ENCODE results near the gene SPNS3. TPM values are rescaled to one million over a fixed set of nuclear protein-coding genes. Genes with fewer than 3 reads are reported as not detected.

The SPNS3 gene
- total RNA-seq, 1 experiment from 2014 or later = 0.37 TPM

DNA sequence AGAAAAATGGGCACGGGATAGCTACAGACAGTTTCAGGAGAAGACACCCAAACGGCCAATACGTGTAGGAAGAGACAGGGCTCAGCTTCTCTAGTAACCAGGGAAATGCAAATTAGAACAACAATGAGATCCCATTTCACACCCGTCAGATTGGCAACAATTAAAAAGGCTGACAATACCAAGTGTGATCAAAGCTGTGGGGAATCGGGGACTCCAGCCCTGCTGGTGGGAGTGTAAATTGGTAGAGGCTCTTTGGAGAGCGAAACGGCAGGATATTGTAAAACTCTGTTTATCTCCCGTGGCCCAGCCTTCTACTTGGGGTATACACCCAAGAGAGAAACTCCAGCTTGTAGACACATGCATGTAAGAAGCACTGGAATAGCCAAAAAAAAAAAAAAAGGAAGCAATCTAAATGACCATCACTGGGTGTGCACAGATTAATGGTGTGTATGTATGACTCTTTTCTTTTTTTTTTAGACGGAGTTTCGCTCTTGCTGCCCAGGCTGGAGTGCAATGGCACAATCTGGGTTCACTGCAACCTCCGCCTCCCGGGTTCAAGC is 93.9 kb downstream of the SPNS3 start:
- DNase-seq (ENCODE audit: low read depth, low spot score) (no peak), ATAC-seq (no peak)
- Histone ChIP-seq H3K27ac (ENCODE audit: low read depth, low read length) (no peak overlapping the region), H3K27me3 (ENCODE audit: insufficient read depth, low read length) (no peaks in the 10 kb centered on the region), H4K20me1 (ENCODE audit: insufficient read depth) (no peaks in the 10 kb centered on the region), H3K4me1 (ENCODE audit: control insufficient read depth in 1 of 2, insufficient read depth in 2 of 2, low read length in 2 of 2) (no peaks in the 10 kb centered on the region), H3K9me2 (ENCODE audit: insufficient read depth) (no peaks in the 10 kb centered on the region), H2AFZ (ENCODE audit: low read depth, low read length, poor library complexity, severe bottlenecking) (no peak overlapping the region), H3K9me3 (ENCODE audit: control insufficient read depth in 1 of 2, insufficient read depth in 1 of 2, low read depth in 1 of 2, low read length in 2 of 2) (no peaks in the 10 kb centered on the region), H3K79me2 (ENCODE audit: insufficient read depth, low read length) (no peaks in the 10 kb centered on the region), H3K4me3 (replicated peaks in 1 of 2; ENCODE audit: low read depth in 1 of 2, low read length in 2 of 2) (no peak overlapping the region), H3K4me2 (ENCODE audit: low read length) (no peak overlapping the region), H3K36me3 (ENCODE audit: control insufficient read depth in 1 of 2, insufficient read depth in 2 of 2, low read length in 2 of 2) (no peaks in the 10 kb centered on the region), H3K9ac (ENCODE audit: low read length) (no peak overlapping the region)
- ChIA-PET RAD21 (ENCODE audit: low non-redundant PET in 1 of 2, low total read pairs in 2 of 2, uncharacterized antibody in 2 of 2, unreplicated experiment in 2 of 2) (no interaction called here), CTCF (no interaction called here), POLR2A (no interaction called here)
- TF ChIP-seq JUND (IDR thresholded peaks at IDR 0.05) = no peak
- TF ChIP-seq, protein P1, sequence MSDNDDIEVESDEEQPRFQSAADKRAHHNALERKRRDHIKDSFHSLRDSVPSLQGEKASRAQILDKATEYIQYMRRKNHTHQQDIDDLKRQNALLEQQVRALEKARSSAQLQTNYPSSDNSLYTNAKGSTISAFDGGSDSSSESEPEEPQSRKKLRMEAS (IDR thresholded peaks at IDR 0.05) = no peak
- no TSS peak for BruUV-seq (replicated peaks)
- intact Hi-C loops (cut with micrococcal nuclease) = no loop called here

DNA sequence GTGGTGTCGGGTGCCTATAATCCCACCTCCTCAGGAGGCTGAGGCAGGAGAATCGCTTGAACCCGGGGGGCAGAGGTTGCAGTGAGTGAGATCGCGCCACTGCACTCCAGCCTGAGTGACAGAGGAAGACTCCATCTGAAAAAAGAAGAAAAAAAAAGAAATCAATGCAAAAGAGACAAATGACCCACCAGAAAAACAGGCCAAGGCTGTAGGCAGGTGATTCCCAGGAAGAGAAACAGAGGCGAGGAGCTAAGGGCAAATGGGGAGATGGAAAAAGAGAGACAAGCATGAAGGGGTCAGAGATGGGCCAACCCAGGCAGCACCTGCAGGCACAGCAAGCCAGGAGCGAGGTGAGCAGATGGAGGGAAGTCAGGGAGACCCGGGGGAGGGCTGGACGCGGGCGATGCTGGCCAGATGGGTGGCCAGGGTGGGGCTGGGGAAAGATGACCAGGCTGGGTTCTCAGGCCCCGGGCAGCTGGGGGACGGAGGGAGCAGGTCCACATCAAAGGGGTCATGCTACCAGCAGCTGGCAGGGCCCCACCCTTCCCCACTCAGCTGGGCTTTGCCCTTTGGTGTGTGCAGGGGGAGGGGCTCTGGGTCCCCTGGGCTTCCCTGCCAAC is 95.9 kb downstream of the SPNS3 start:
- no peaks in the 10 kb centered on the region for H4K20me1 ChIP-seq (ENCODE audit: insufficient read depth)
- no peak overlapping the region for H3K4me2 ChIP-seq (ENCODE audit: low read length)
- no peaks in the 10 kb centered on the region for H3K9me3 ChIP-seq (ENCODE audit: control insufficient read depth in 1 of 2, insufficient read depth in 1 of 2, low read depth in 1 of 2, low read length in 2 of 2)
- intact Hi-C loops (cut with micrococcal nuclease) = loop anchor here (5.0 kb wide), 1 partner anchor 107 kb away; no protein-coding TSS in a partner anchor
- H3K27ac ChIP-seq (ENCODE audit: low read depth, low read length) = no peak overlapping the region
- H3K9me2 ChIP-seq (ENCODE audit: insufficient read depth) = no peaks in the 10 kb centered on the region
- H3K36me3 ChIP-seq (ENCODE audit: control insufficient read depth in 1 of 2, insufficient read depth in 2 of 2, low read length in 2 of 2) = no peaks in the 10 kb centered on the region
- no TSS peak for BruUV-seq (replicated peaks)
- ATAC-seq (no peak), DNase-seq (ENCODE audit: low read depth, low spot score) (no peak)
- RAD21 ChIA-PET (ENCODE audit: low non-redundant PET in 1 of 2, low total read pairs in 2 of 2, uncharacterized antibody in 2 of 2, unreplicated experiment in 2 of 2) = interaction anchor here in 1 of 2 experiments (0.6 kb wide), 1 partner anchor 10 kb away, joined by 3 read pairs; no protein-coding TSS in a partner anchor
- no peak overlapping the region for H3K9ac ChIP-seq (ENCODE audit: low read length)
- TF ChIP-seq, protein P1 (IDR thresholded peaks at IDR 0.05) = no peak
- TF ChIP-seq JUND (IDR thresholded peaks at IDR 0.05) = no peak
- H3K27me3 ChIP-seq (ENCODE audit: insufficient read depth, low read length) = no peaks in the 10 kb centered on the region
- CTCF ChIA-PET = no interaction called here
- no peak overlapping the region for H3K4me3 ChIP-seq (replicated peaks in 1 of 2; ENCODE audit: low read depth in 1 of 2, low read length in 2 of 2)
- peaks cover 8 to 16% of the 10 kb centered on the region in 2 experiments; a peak in 3 of 4 replicates for H3K4me1 ChIP-seq (ENCODE audit: control insufficient read depth in 1 of 2, insufficient read depth in 2 of 2, low read length in 2 of 2)
- POLR2A ChIA-PET = no interaction called here
- no peak overlapping the region for H2AFZ ChIP-seq (ENCODE audit: low read depth, low read length, poor library complexity, severe bottlenecking)
- no peaks in the 10 kb centered on the region for H3K79me2 ChIP-seq (ENCODE audit: insufficient read depth, low read length)

Measured in HCT116 (cell line).